Glomerular endothelial cell (primary cell): ENCODE measurements around the gene TMEM255B. TPM values are rescaled to one million over a fixed set of nuclear protein-coding genes. Genes with fewer than 3 reads are reported as not detected.

Source experiments
- DNase-seq: peaks from one replicate; pipeline ENCODE4 v3.0.0-alpha.2; 2011; ENCODE audit warnings: low read depth, low spot score; ENCODE audit errors: extremely low read depth
- total RNA-seq: library from RNA; depleted of rRNA; stranded (reverse); fragments of >200 nt; gene quantifications from 2 replicates; pipeline ENCODE4 v1.2.3, GENCODE V29; 2015

Gene TMEM255B
- total RNA-seq, 1 donor from 2014 or later, result 64.3 TPM

DNA sequence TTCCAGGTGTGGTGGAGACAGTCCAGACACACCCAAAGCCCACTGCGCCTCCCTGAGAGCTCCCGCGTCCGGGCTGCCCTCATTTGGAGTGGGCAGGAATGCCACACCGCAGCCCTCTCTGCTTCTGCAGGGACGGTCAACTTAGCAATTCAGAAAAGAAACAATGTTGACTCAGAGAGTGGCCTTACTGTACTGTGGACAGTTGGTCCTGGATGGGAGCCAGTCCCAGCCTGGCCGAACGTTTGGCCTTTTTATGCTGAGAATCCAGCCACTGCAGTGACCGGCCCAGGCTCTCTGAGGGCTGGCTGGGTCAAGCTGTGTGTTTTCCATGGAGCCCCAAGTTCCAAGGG is 97.7 kb downstream of the TMEM255B start:
- DNase-seq, result no peak

DNA sequence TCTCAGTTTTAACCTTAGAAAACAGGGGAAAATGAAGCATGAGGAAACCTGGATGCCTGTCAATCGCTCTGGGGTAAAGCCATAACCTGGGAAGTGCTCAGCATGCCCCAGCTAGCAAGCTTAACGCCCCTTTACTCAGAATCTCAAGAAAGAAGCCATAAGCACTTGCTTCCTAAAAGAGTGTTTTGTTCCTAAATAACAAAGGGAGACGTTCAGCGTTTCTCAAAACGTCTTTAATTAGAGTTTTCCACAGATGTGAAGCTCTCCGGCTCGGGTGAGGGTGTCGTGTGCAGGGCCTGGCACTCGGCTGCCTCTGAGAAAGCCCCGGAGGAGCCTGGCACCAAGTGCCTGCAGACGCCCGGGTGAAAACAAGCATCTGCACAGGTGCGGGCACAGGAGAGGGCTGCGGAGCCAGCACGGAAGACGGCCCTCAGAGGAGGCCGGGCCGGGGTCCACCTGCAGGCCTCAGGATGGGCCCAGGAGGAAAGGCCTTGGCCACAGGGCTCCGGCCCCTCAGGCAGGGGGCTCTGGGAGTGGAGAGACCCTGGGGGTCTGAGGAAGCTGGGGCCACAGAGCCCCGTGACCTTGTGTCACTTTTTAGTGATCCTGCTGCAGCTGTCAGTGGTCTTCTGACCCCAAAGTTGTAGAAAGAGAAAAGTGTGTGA is 98.6 kb downstream of the TMEM255B start:
- DNase-seq, result no peak

DNA sequence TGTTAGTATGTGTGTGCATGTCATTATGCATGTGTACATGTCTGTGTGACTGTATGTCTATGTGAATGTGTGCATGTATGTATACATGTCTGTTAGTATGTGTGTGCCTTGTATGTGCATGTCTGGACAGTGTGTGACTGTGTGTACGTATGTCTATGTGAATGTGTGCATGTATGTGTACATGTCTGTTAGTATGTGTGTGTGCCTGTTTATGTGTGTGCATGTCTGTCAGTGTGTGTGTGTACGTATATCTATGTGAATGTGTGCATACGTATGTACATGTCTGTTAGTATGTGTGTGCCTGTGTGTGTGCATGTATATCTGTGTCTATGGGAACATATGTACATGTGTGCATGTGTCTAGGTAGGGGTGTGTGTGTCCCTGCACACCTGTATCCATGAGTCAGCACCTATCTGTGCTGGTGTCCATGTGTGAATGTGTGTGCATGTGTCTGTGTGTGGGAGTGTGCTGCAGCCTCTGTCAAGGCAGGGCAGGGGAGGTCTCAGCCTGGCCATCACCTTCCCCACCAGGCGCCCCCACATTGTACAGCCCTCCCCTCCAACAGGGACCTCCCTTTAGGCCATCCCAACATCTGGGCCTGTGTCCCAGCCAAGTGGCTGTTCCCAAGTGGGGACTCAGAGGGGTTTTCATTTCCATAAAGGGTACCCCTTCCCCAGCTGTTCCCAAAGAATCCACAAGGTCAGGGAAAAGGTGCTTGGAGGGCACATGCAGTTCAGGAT is 100.5 kb downstream of the TMEM255B start:
- DNase-seq, result no peak

- no peak for DNase-seq
Measured at GRCh38 chr13:113860051-113860664, 101.1 kb downstream of the TMEM255B start.

DNA sequence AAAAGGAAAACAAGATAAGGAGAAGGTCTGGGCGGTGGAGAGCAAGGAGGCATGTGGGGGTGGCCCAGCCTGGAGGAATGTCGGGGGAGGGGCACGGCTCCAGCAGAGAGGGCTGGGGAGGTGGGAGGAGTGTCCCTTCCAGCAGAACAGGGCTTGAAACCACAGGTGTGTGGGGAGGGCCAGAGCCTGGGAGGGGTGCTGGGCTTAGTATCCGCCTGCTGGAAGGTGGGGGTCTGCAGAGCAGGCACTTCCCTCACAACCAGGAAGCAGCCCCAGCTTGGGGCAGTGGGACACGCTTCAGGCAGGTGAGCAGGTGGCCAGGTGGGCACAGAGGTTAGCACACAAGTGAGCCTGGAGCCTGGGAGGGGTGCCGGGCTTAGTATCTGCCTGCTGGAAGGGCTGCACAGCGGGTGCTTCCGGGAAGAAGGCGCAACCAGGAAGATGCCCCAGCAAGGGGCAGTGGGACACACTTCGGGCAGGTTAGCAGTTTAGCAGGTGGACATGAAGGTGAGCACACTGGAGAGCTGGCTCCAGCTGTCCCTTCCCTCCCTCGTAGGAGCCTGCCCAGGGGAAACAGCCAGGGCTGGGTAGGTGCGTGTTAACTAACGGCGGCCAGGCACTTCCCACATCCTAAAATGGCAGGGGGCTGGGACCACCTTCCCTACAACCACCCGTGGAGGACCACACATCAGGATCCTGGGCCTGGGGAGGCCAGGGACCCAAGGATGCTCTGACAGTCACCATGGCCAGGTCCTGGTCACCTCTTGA is 101.8 kb downstream of the TMEM255B start:
- no peak for DNase-seq

- DNase-seq, result no peak
Measured at GRCh38 chr13:113861433-113862030, 102.5 kb downstream of the TMEM255B start.

DNA sequence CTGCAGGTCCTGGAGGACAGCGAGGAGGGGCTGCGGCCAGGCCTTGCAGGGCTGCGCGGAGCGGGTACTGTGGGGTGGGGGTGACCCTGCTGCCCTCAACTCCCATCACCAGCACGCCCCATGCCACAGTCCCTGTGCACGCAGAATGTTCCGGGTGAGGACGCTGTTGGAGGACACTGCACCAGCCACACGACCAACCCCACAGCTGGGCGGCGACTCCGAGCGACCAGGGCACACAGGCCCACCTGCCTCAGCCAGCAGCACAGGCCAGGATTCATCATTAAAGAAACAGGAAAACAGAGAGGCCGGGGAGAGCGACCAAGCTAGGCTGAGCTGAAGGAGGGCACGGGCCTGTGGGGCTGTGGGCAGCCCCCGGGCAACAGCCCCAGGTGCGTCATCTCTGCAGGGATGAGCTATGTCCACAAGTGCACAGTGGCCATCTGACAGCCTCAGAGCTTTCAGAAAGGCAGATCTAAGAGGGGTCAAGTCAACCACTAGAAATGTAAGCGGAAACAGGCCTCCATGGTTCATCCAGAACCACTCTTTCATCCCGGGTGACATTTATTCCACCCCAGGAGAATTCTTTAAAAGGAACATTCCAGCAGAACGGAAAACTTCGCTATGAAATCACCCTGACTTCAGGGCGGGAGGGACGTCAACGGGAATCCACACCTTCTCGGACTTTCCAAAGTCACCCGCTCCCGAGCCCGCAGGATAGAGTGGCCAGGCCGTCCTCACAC is 103.3 kb downstream of the TMEM255B start:
- no peak for DNase-seq

- no peak for DNase-seq
Measured at GRCh38 chr13:113862931-113863523, 104.0 kb downstream of the TMEM255B start.

DNA sequence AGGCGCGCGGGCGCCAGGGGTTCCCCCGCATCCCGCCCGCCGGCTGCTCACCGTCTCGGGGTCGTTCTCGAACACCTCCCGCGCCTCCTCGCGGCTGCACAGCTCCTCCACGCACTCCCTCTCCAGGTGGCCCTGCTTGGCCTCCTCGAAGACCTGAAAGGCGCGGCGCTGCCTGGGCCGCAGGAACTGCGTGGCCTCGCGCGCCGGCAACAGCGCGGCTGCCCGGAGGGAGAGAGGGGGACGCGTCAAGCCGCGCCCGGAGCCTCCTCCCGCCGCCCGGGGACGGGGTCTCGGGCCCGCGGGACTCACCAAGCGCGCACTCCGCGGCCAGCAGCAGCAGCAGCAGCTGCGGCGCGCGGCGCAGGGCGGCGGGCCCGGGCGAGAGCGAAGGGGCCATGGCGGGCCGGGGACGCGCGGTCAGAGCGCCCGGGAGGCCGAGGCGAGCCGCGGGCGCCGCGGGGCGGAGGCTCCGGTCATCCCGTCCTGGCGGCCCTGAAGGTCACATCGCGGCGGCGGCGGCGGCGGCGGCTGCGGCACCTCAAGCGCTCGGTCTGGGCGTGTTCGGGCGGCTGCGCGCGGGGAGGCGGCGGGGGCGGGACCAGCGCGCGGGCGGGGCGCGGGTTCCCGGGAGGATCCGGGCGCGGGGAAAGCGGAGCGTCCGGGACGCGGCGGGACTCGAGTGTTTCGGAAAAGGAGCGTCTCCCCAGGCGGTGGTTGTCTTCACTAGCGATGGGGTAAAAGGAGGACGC is 104.7 kb downstream of the TMEM255B start, which contains the start of gene GAS6:
GAS6 (minus strand) TSS at position 553 of the 749 bp plus-strand sequence; CDS start at position 397, 156 bp downstream.
- DNase-seq, result no peak

DNA sequence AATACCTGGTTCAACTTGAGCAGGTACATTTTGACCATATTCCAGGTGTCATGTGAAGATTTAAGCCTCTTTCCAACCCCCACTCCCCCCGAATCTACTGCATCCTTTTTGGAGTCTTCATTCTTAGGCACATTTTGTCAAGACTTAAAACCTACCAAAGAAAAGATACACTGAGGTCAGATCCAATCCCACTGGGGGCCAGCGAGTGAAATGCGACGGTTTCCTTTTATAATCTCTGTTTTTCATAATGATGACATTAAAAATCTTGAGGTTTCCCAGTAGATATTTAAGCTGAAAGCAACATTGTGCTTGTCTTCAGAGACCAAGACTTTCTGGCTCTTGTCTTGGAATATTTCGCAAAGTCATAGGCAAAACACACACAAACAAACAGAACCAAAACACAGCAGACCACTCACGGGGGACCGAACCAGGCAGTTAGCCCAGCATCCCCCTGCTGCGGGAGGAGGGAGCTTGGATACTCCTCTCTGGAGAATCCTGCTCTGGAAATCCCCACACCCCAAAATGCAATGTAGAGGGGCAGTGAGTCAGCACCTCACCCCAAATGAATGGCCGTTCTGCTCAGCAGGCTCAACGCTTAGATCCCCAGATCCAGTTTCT is 105.4 kb downstream of the TMEM255B start:
- no peak for DNase-seq

DNA sequence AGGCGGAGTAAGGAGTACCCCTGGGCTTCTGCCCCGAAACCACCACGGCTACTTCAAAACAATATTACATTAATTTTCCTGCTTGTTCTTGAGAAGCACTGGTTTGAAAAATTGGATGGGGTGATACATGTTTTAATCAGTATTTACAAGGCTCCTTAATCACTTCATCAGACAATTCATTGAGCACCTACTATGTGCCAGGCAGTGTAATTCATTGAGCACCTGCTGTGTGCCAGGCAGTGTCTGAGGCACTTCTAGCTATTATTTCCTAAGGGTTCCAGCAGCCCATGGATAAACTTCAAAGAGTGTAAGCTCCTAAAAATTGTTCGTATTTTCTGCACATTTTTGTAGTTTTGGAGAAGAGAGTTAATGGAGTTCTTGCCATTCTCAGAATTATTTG is 106.4 kb downstream of the TMEM255B start:
- no peak for DNase-seq

Other genes with a start within 250 kb of the TMEM255B start
- 68.1 and 86.0 TPM in 2 replicates for gene TFDP1, start 174.5 kb upstream of the TMEM255B start, total RNA-seq
- gene ATP4B, start 101.0 kb upstream of the TMEM255B start, total RNA-seq, result 0.58 TPM in 1 of 2 replicates, not detected in the other
- not detected in 2 replicates for gene GRK1, start 92.0 kb upstream of the TMEM255B start, total RNA-seq
- gene GAS6, start 104.8 kb downstream of the TMEM255B start, total RNA-seq, result 134 and 165 TPM in 2 replicates
- 2.5 and 4.1 TPM in 2 replicates for gene C13orf46, start 214.8 kb downstream of the TMEM255B start, total RNA-seq